Uterus (tissue), 4 donors: Measurements from ENCODE around the gene USP15. TPM values are rescaled to one million over a fixed set of nuclear protein-coding genes. Genes with fewer than 3 reads are reported as not detected.

ENCODE experiments used
- DNase-seq, 2 donors: peaks; one replicate each; pipeline ENCODE4 v3.0.0-alpha.2; 2019 to 2020
- H3K27ac ChIP-seq, 2 donors: fragments of 200-600 bp; sonication (generic); 1 replicate in 1 of 2; 2 replicates in 1 of 2; pipeline ENCODE4 v1.5.1; 2016 to 2018
- H3K27me3 ChIP-seq, 2 donors: fragments of 200-600 bp; sonication (generic); one replicate each; pipeline ENCODE4 v1.5.1; 2018 to 2019; ENCODE audit warnings: control low read depth in 1 of 2
- H3K36me3 ChIP-seq, 2 donors: fragments of 200-600 bp; sonication (generic); one replicate each; pipeline ENCODE4 v1.5.1; 2019; ENCODE audit warnings: control low read depth in 1 of 2
- H3K4me1 ChIP-seq, 2 donors: fragments of 200-600 bp; sonication (generic); one replicate each; pipeline ENCODE4 v1.5.1; 2018 to 2019; ENCODE audit warnings: control low read depth in 1 of 2
- H3K4me3 ChIP-seq, 2 donors: fragments of 200-600 bp; sonication (generic); 1 replicate in 1 of 2; 2 replicates in 1 of 2; pipeline ENCODE4 v1.5.1; 2018 to 2019; ENCODE audit warnings: mild to moderate bottlenecking in 1 of 2
- H3K9me3 ChIP-seq, 2 donors: fragments of 200-600 bp; sonication (generic); one replicate each; pipeline ENCODE4 v1.5.1; 2019; ENCODE audit warnings: control low read depth in 1 of 2
- CTCF ChIP-seq, 4 experiments: fragments of 200-600 bp in 2 of 4; fragments of 450-650 bp in 2 of 4; sonication (generic) in 2 of 4; IDR thresholded peaks; one replicate each; pipeline ENCODE4 v1.5.1; 2016 to 2019; ENCODE audit warnings: antibody characterized with exemption in 4 of 4, mild to moderate bottlenecking in 2 of 4, moderate library complexity in 1 of 4
- POLR2A ChIP-seq, 2 donors: fragments of 450-650 bp; IDR thresholded peaks; one replicate each; pipeline ENCODE4 v1.6.1; 2016; ENCODE audit warnings: antibody characterized with exemption in 2 of 2, mild to moderate bottlenecking in 1 of 2, moderate library complexity in 1 of 2
- intact Hi-C: fragments of 100-400 bp; cut with DNase I; formaldehyde crosslinking; loops from one replicate; pipeline ENCODE4 v1.15.1; 2023; ENCODE audit warnings: low total_unique reads
- total RNA-seq, 4 donors: library from RNA; depleted of rRNA in 3 of 4; stranded (reverse); fragments of >200 nt in 3 of 4; gene quantifications; one replicate each; pipeline versions ENCODE4 v1.1.0 to v1.2.4, GENCODE V29; 2014 to 2023
- donor health status: DM: yes; HTN: yes; CAD: no.

USP15 gene
- total RNA-seq, 4 donors from 2014 or later: 44.8 to 98.9 (median 76.5) TPM

GRCh38 chr12:62217466-62218194, 42.6 kb upstream of the USP15 start:
- no peaks in the 10 kb centered on the region for H3K36me3 ChIP-seq
- no peaks in the 10 kb centered on the region for H3K4me1 ChIP-seq
- DNase-seq: no peak
- no peak overlapping the region for H3K27ac ChIP-seq
- H3K27me3 ChIP-seq: no peaks in the 10 kb centered on the region
- TF ChIP-seq CTCF (IDR thresholded peaks at IDR 0.05) (no peak), POLR2A (IDR thresholded peaks at IDR 0.05) (no peak)
- intact Hi-C loops: no loop called here
- no peak overlapping the region for H3K4me3 ChIP-seq
- H3K9me3 ChIP-seq: no peaks in the 10 kb centered on the region

- no peak for DNase-seq
- H3K4me3 ChIP-seq: no peak overlapping the region
- no peak overlapping the region for H3K27ac ChIP-seq
- no peaks in the 10 kb centered on the region for H3K9me3 ChIP-seq
- H3K36me3 ChIP-seq: no peaks in the 10 kb centered on the region
- intact Hi-C loops: no loop called here
- H3K27me3 ChIP-seq: no peaks in the 10 kb centered on the region
- no peaks in the 10 kb centered on the region for H3K4me1 ChIP-seq
- no peak for TF ChIP-seq POLR2A (IDR thresholded peaks at IDR 0.05)
- no peak for TF ChIP-seq CTCF (IDR thresholded peaks at IDR 0.05)
Measured at GRCh38 chr12:62221107-62221506, 39.1 kb upstream of the USP15 start.

GRCh38 chr12:62224601-62225000, 35.6 kb upstream of the USP15 start:
- H3K9me3 ChIP-seq: no peaks in the 10 kb centered on the region
- no peak overlapping the region for H3K27ac ChIP-seq
- no peak for TF ChIP-seq CTCF (IDR thresholded peaks at IDR 0.05)
- TF ChIP-seq POLR2A (IDR thresholded peaks at IDR 0.05): no peak
- H3K4me1 ChIP-seq: no peaks in the 10 kb centered on the region
- no peak for DNase-seq
- no peak overlapping the region for H3K4me3 ChIP-seq
- no peaks in the 10 kb centered on the region for H3K27me3 ChIP-seq
- intact Hi-C loops: no loop called here
- no peaks in the 10 kb centered on the region for H3K36me3 ChIP-seq

GRCh38 chr12:62227091-62227490, 33.1 kb upstream of the USP15 start:
- H3K4me1 ChIP-seq: no peaks in the 10 kb centered on the region
- no peak overlapping the region for H3K4me3 ChIP-seq
- intact Hi-C loops: no loop called here
- H3K27me3 ChIP-seq: no peaks in the 10 kb centered on the region
- H3K36me3 ChIP-seq: no peaks in the 10 kb centered on the region
- no peak for DNase-seq
- no peaks in the 10 kb centered on the region for H3K9me3 ChIP-seq
- H3K27ac ChIP-seq: no peak overlapping the region
- TF ChIP-seq POLR2A (IDR thresholded peaks at IDR 0.05): no peak
- TF ChIP-seq CTCF (IDR thresholded peaks at IDR 0.05): no peak

- Histone ChIP-seq H3K4me1 (no peaks in the 10 kb centered on the region), H3K9me3 (no peaks in the 10 kb centered on the region), H3K27me3 (no peaks in the 10 kb centered on the region), H3K4me3 (no peak overlapping the region), H3K27ac (no peak overlapping the region), H3K36me3 (no peaks in the 10 kb centered on the region)
- no peak for TF ChIP-seq POLR2A (IDR thresholded peaks at IDR 0.05)
- TF ChIP-seq CTCF (IDR thresholded peaks at IDR 0.05): no peak
- DNase-seq: no peak
- intact Hi-C loops: no loop called here
Measured at GRCh38 chr12:62230652-62231051, 29.6 kb upstream of the USP15 start.
